ENCODE data around the gene LILRA6.
"Not testable (repeated sequence)": the region's sequence is repeated elsewhere in the genome, so short reads cannot be mapped to it uniquely, and the experiment has no call there.

DNA sequence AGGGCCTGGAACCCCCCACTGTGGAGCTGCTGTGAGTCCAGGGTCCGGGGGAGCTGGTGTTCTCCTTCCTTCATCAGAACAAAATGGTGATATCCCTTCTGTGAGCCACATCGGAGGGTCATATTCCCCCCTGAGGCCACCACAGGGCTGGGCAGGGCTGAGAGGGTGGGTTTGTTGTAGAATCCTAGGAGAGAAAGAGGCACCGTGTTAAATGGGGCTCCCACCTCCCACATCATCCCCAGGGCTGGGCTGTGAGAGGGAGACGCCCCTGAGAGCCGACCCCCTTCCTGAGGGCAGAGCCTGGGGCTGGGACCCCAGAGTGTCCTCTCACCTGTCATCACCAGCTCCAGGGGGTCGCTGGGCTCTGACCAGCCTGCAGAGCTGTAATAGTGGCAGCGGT, 20.6 kb downstream of the LILRA6 start:
- not testable (repeated sequence) for TF ChIP-seq POLR2AphosphoS5, NRF1 (IDR thresholded peaks at IDR 0.05; ENCODE audit: low read depth, low read length)
